IMR-90 (cell line): ENCODE measurements around the gene HSPG2. TPM values are rescaled to one million over a fixed set of nuclear protein-coding genes. Genes with fewer than 3 reads are reported as not detected.

Source experiments
- ATAC-seq: fragments of 200-7000 bp; cut with Tn5 transposase; 2 replicates; pipeline ENCODE4 v1.9.1; 2020; ENCODE audit warnings: low read depth, mild to moderate bottlenecking, moderate library complexity
- BruUV-seq: library from RNA; stranded (reverse); fragments of 400-500 nt; replicated peaks from 2 replicates; lab custom pipeline; 2021; lab: Mats Ljungman, UMichigan
- CTCF ChIA-PET: fragments of 300-600 bp; formaldehyde crosslinking; extraction: SDS; loops from one replicate; lab custom pipeline; 2021; ENCODE audit warnings: antibody characterized with exemption; lab: Yijun Ruan, JAX
- POLR2A ChIA-PET: fragments of 300-600 bp; sonication (Branson Sonifier 250); formaldehyde crosslinking; loops from one replicate; lab custom pipeline; 2022; ENCODE audit warnings: antibody characterized with exemption; ENCODE audit not compliant: unreplicated experiment; lab: Charles Lee
- DNase-seq: peaks from one replicate; pipeline ENCODE4 v3.0.0; 2013
- H2AFZ ChIP-seq: replicated peaks from 2 replicates; pipeline ENCODE3; 2013; ENCODE audit warnings: low read length, mild to moderate bottlenecking; ENCODE audit not compliant: poor library complexity
- H2AK5ac ChIP-seq: 2 replicates; pipeline ENCODE4 v1.6.1; 2013; ENCODE audit warnings: low read depth, low read length, inconsistent platforms
- H2AK9ac ChIP-seq: replicated peaks from 2 replicates; pipeline ENCODE3; 2013; ENCODE audit warnings: mild to moderate bottlenecking, low read depth, low read length, moderate library complexity; ENCODE audit not compliant: poor library complexity
- H2BK120ac ChIP-seq: 2 replicates; pipeline ENCODE4 v1.6.1; 2013; ENCODE audit warnings: low read depth, low read length, inconsistent platforms
- H2BK15ac ChIP-seq: 3 replicates; pipeline ENCODE4 v1.6.1; 2013; ENCODE audit warnings: low read depth, low read length, inconsistent platforms
- H2BK20ac ChIP-seq: 2 replicates; pipeline ENCODE4 v1.6.1; 2013; ENCODE audit warnings: low read depth, mild to moderate bottlenecking, inconsistent platforms, low read length, moderate library complexity
- H2BK5ac ChIP-seq: 2 replicates; pipeline ENCODE4 v1.6.1; 2013; ENCODE audit warnings: mild to moderate bottlenecking, low read depth, low read length, inconsistent platforms; ENCODE audit not compliant: poor library complexity, severe bottlenecking
- H3K14ac ChIP-seq: replicated peaks from 2 replicates; pipeline ENCODE4 v1.6.1; 2013; ENCODE audit warnings: low read depth, low read length, inconsistent platforms
- H3K18ac ChIP-seq: 2 replicates; pipeline ENCODE4 v1.6.1; 2013; ENCODE audit warnings: low read depth, low read length, control low read depth
- H3K23ac ChIP-seq: 2 replicates; pipeline ENCODE4 v1.6.1; 2013; ENCODE audit warnings: low read depth, low read length, inconsistent platforms
- H3K27ac ChIP-seq: 2 replicates; pipeline ENCODE4 v1.5.1; 2013; ENCODE audit warnings: mild to moderate bottlenecking, control low read depth, low read length; ENCODE audit not compliant: insufficient read depth
- H3K27me3 ChIP-seq: 2 replicates; pipeline ENCODE4 v1.6.1; 2013; ENCODE audit warnings: low read length; ENCODE audit not compliant: control insufficient read depth, insufficient read depth
- H3K36me3 ChIP-seq: 2 replicates; pipeline ENCODE4 v1.6.1; 2013; ENCODE audit warnings: low read length, mixed read lengths; ENCODE audit not compliant: control insufficient read depth, insufficient read depth
- H3K4ac ChIP-seq: 2 replicates; pipeline ENCODE4 v1.6.1; 2013; ENCODE audit warnings: low read depth, low read length, inconsistent platforms
- H3K4me1 ChIP-seq: 2 replicates; pipeline ENCODE4 v1.6.1; 2013; ENCODE audit warnings: low read length, mixed read lengths; ENCODE audit not compliant: control insufficient read depth, insufficient read depth
- H3K4me2 ChIP-seq: 2 replicates; pipeline ENCODE4 v1.6.1; 2013; ENCODE audit warnings: low read depth, mild to moderate bottlenecking, control low read depth, low read length, moderate library complexity
- H3K4me3 ChIP-seq: 2 replicates; pipeline ENCODE4 v1.5.1; 2013; ENCODE audit warnings: low read depth, mild to moderate bottlenecking, control low read depth, low read length, moderate library complexity; ENCODE audit not compliant: insufficient read depth
- H3K56ac ChIP-seq: 2 replicates; pipeline ENCODE4 v1.6.1; 2013; ENCODE audit warnings: low read length, inconsistent platforms; ENCODE audit not compliant: insufficient read depth; ENCODE audit errors: extremely low read depth
- H3K79me1 ChIP-seq, 2 experiments: 2 replicates each; pipeline ENCODE4 v1.6.1; 2013; ENCODE audit warnings: low read length in 2 of 2, inconsistent platforms in 1 of 2, low read depth in 1 of 2
- H3K9ac ChIP-seq: 2 replicates; pipeline ENCODE4 v1.6.1; 2013; ENCODE audit warnings: low read depth, low read length, control low read depth
- H3K9me1 ChIP-seq: 2 replicates; pipeline ENCODE4 v1.6.1; 2013; ENCODE audit warnings: low read length, inconsistent platforms; ENCODE audit not compliant: insufficient read depth
- H3K9me3 ChIP-seq: 2 replicates; pipeline ENCODE4 v1.6.1; 2013; ENCODE audit warnings: low read length; ENCODE audit not compliant: control insufficient read depth, insufficient read depth
- H4K20me1 ChIP-seq: 2 replicates; pipeline ENCODE4 v1.6.1; 2013; ENCODE audit warnings: low read length, inconsistent platforms; ENCODE audit not compliant: insufficient read depth
- H4K5ac ChIP-seq: 2 replicates; pipeline ENCODE4 v1.6.1; 2013; ENCODE audit warnings: mild to moderate bottlenecking, low read depth, low read length, control low read depth
- H4K8ac ChIP-seq, 2 experiments: 2 replicates each; pipeline ENCODE4 v1.6.1; 2013; ENCODE audit warnings: low read depth in 2 of 2, low read length in 2 of 2, control low read depth in 1 of 2, inconsistent platforms in 1 of 2
- H4K91ac ChIP-seq: 2 replicates; pipeline ENCODE4 v1.6.1; 2013; ENCODE audit warnings: low read depth, low read length, inconsistent platforms; ENCODE audit not compliant: insufficient read depth
- WGBS, 2 experiments: methylation state at CpG; one replicate each; pipeline versions ENCODE4 v1.1.5 to v1.1.7; 2013; ENCODE audit warnings: missing lambda C conversion rate in 2 of 2; ENCODE audit not compliant: insufficient read length in 1 of 2; ENCODE audit errors: extremely low coverage in 2 of 2; 5-methylcytosine and 5-hydroxymethylcytosine counted together
- dilution Hi-C: fragments of 300-500 bp; cut with HindIII; formaldehyde crosslinking; loops from one replicate; pipeline ENCODE4 v1.14.3; 2018; ENCODE audit warnings: low sequenced_read_pairs; ENCODE audit not compliant: unreplicated experiment
- in situ Hi-C: fragments of 300-500 bp; cut with MboI; formaldehyde crosslinking; loops from 3 replicates; pipeline ENCODE4 v1.14.3; 2019; ENCODE audit warnings: low sequenced_read_pairs, inconsistent platforms, mixed read lengths
- intact Hi-C: fragments of 100-400 bp; cut with micrococcal nuclease; formaldehyde crosslinking; loops from 2 replicates; pipeline ENCODE4 v1.10.0; 2022
- polyA plus RNA-seq, 3 experiments: library from polyadenylated mRNA; depleted of rRNA; stranded (reverse); fragments of >200 nt; gene quantifications; 2 replicates each; pipeline ENCODE4 v1.2.3, GENCODE V29; 2012; ENCODE audit warnings: low replicate concordance in 1 of 3
- total RNA-seq: library from RNA; depleted of rRNA; stranded (reverse); fragments of >200 nt; gene quantifications from 2 replicates; pipeline ENCODE4 v1.2.3, GENCODE V29; 2012
- TF ChIP-seq, protein P1 (sequence below): fragments of 150-350 bp; IDR thresholded peaks from 2 replicates; pipeline ENCODE4 v1.6.1; 2017; ENCODE audit warnings: mild to moderate bottlenecking, antibody characterized with exemption, low read length, low read depth

HSPG2 gene
- total and polyA plus RNA-seq, 2 of the 4 experiments (the other 2 are of a cell fraction), result 15.8 to 94.0 TPM

- Histone ChIP-seq H2BK5ac (no peak overlapping the region), H3K9me3 (no peaks in the 10 kb centered on the region), H3K23ac (no peak overlapping the region), H3K56ac (no peak overlapping the region), H3K9ac (no peak overlapping the region), H4K20me1 (peaks cover 61% of the 10 kb centered on the region), H3K79me1 (peaks cover 26 to 80% of the 10 kb centered on the region in 2 experiments), H2BK120ac (no peak overlapping the region), H3K4ac (no peak overlapping the region), H2AFZ (no peak overlapping the region), H3K4me3 (no peak overlapping the region), H3K36me3 (peaks cover 36% of the 10 kb centered on the region), H2AK5ac (no peak overlapping the region), H3K27ac (no peak overlapping the region), H2BK20ac (no peak overlapping the region), H3K18ac (no peak overlapping the region), H2BK15ac (no peak overlapping the region), H4K91ac (no peak overlapping the region), H3K4me1 (peaks cover 9% of the 10 kb centered on the region), H4K5ac (no peak overlapping the region), H3K27me3 (no peaks in the 10 kb centered on the region), H3K9me1 (peaks cover 13% of the 10 kb centered on the region; the same call in 1 of the 2 replicates), H3K14ac (no peak overlapping the region), H3K4me2 (no peak overlapping the region), H2AK9ac (no peak overlapping the region), H4K8ac (no peak overlapping the region)
- no TSS peak for BruUV-seq
- ChIA-PET POLR2A (no interaction called here), CTCF (no interaction called here)
- no CpG with 5 or more reads among the region's 4 CpGs for WGBS, 2 experiments
- DNase-seq, result no peak
- intact Hi-C loops (no loop called here), dilution Hi-C loops (no loop called here), in situ Hi-C loops (no loop called here)
- no peak for ATAC-seq
- TF ChIP-seq, protein P1, sequence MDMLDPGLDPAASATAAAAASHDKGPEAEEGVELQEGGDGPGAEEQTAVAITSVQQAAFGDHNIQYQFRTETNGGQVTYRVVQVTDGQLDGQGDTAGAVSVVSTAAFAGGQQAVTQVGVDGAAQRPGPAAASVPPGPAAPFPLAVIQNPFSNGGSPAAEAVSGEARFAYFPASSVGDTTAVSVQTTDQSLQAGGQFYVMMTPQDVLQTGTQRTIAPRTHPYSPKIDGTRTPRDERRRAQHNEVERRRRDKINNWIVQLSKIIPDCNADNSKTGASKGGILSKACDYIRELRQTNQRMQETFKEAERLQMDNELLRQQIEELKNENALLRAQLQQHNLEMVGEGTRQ, result no peak
These were observed 39.3 kb downstream of the HSPG2 start for GRCh38 chr1:21897844-21898243.
